H1 (cell line): ENCODE data around the gene CCSAP.

Experiments used
- EP300 ChIP-seq, 2 experiments: IDR thresholded peaks; 1 replicate in 1 of 2; 2 replicates in 1 of 2; pipeline ENCODE4 v1.6.1; 2011 to 2012; ENCODE audit warnings: low read depth in 2 of 2, low read length in 2 of 2, mild to moderate bottlenecking in 2 of 2, borderline replicate concordance in 1 of 2, inconsistent platforms in 1 of 2, moderate library complexity in 1 of 2
- JUND ChIP-seq: IDR thresholded peaks from 2 replicates; pipeline ENCODE4 v1.6.1; 2011; ENCODE audit warnings: mild to moderate bottlenecking, improper control_type of control experiment, low read length
- NANOG ChIP-seq: IDR thresholded peaks from 2 replicates; pipeline ENCODE4 v1.6.1; 2011; ENCODE audit warnings: low read length, low read depth, mild to moderate bottlenecking, inconsistent platforms; ENCODE audit not compliant: insufficient read depth, poor library complexity, severe bottlenecking
- NRF1 ChIP-seq: IDR thresholded peaks from 2 replicates; pipeline ENCODE4 v1.6.1; 2011; ENCODE audit warnings: mild to moderate bottlenecking, low read depth, low read length, improper control_type of control experiment
- POLR2AphosphoS5 ChIP-seq: IDR thresholded peaks from 2 replicates; pipeline ENCODE4 v1.6.1; 2011; ENCODE audit warnings: low read depth, low read length
- SRF ChIP-seq: IDR thresholded peaks from 2 replicates; pipeline ENCODE4 v1.6.1; 2011; ENCODE audit warnings: mild to moderate bottlenecking, low read depth, low read length, moderate library complexity
- TF ChIP-seq, protein P1 (sequence below), 3 experiments: IDR thresholded peaks; 1 replicate in 2 of 3; 2 replicates in 1 of 3; pipeline versions ENCODE4 v1.5.1 to v1.6.1; 2011; ENCODE audit warnings: low read length in 3 of 3, mild to moderate bottlenecking in 3 of 3, inconsistent platforms in 2 of 3, low read depth in 1 of 3, moderate library complexity in 1 of 3; ENCODE audit not compliant: insufficient read depth in 1 of 3; ENCODE audit errors: control extremely low read depth in 1 of 3

DNA sequence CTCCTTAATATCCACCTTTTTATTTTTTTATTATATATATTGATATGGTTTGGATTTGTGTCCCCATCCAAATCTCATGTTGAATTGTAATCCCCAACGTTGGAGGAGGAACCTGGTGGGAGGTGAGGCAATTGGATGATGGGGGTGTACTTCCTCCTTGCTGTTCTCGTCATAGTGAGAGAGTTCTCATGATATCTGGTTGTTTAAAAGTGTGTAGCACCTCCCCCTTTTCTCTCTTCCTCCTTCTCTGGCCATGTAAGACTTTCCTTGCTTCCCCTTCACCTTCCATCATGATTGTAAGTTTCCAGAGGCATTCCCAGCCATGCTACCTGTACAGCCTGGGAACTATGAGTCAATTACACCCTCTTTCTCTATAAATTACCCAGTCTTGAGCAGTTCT is 22.7 kb upstream of the CCSAP start:
- TF ChIP-seq SRF (no peak), POLR2AphosphoS5 (no peak), EP300 (IDR thresholded peaks at IDR 0.05; ENCODE audit: borderline replicate concordance in 1 of 2, low read depth in 2 of 2, low read length in 2 of 2) (no peak), JUND (no peak), NRF1 (no peak), NANOG (no peak)
- TF ChIP-seq, protein P1, sequence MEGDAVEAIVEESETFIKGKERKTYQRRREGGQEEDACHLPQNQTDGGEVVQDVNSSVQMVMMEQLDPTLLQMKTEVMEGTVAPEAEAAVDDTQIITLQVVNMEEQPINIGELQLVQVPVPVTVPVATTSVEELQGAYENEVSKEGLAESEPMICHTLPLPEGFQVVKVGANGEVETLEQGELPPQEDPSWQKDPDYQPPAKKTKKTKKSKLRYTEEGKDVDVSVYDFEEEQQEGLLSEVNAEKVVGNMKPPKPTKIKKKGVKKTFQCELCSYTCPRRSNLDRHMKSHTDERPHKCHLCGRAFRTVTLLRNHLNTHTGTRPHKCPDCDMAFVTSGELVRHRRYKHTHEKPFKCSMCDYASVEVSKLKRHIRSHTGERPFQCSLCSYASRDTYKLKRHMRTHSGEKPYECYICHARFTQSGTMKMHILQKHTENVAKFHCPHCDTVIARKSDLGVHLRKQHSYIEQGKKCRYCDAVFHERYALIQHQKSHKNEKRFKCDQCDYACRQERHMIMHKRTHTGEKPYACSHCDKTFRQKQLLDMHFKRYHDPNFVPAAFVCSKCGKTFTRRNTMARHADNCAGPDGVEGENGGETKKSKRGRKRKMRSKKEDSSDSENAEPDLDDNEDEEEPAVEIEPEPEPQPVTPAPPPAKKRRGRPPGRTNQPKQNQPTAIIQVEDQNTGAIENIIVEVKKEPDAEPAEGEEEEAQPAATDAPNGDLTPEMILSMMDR (IDR thresholded peaks at IDR 0.05; ENCODE audit: control extremely low read depth in 1 of 3, insufficient read depth in 1 of 3, low read depth in 1 of 3, low read length in 3 of 3): no peak
